Putamen (tissue), 1 donor: Measurements from ENCODE around the gene SULT2B1.
"Not testable (repeated sequence)": the region's sequence is repeated elsewhere in the genome, so short reads cannot be mapped to it uniquely, and the experiment has no call there.

Experiments used
- DNase-seq: peaks from one replicate; pipeline ENCODE4 v3.0.0-alpha.2; 2016; ENCODE audit warnings: low spot score

The SULT2B1 gene

DNA sequence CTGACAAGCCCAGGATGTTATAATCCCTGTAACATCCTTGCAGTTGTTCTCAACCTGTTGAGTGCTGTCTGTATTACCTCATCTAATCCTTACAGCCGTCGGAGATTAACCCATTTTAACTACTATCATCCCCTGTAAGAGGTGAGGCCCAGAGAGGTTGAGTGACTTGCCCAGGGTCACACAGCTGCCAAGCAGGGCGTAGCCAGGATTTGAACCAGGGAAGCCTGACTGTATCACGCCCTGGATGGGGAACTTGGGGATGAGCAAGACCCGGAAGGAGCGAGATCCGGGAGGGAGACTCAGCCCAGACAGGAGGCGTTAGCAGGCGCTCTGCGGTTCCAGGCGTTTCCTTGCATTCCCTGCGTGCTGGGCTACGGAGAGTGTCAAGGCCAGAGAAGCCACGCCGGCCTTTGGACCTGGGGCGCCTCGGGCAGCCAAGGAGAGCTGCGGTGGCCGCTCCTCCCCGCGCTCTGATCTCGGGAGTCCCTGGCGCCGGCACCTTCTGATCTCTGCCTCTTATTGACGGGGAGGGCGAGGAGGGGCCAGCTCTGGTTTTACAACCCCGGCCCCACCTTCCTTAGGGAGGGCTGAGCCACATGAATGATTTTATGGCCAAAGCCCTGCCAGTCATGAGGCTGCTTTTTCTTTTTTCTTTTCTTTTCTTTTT is 6.2 kb downstream of the SULT2B1 start:
- no peak for DNase-seq

DNA sequence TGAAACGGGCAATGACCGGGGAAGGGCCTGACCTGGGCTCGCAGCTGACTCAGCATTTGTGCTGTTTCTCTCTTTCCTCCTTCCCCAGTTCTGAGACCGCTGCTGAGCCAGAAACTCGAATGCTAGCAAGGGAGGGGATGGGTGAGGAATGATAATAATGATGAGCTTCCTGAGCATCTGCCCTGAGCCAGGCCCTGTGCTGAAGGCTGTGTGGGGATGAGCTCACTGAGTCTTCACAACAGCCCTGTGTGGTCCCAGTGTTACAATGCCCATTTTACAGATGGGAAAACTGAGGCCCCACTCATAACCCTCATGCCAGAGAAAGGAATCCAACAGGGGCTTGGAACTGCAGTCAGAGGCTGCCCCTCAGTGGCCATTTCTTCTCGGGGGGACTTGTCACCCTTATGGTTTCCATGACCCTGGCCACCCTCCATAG is 8.1 kb downstream of the SULT2B1 start:
- DNase-seq = no peak

DNA sequence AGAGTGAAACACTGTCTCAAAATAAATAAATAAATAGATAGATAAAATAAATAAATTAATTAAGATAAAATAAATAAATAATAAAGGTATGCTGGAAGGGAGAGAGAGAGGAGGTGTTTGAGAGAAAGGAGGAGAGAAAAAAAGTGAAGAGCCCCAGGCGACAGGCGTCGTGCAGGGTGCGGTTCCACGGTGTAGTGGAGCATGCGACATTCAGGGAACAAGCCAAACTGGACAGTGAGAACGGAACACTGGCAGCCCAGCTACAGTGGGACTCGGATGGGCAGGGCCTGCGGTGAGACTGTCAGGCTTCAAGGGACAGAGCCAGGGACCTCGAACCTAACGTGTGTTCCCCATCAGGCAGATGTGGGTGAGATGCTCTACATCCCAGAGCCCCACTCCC is 9.4 kb downstream of the SULT2B1 start:
- DNase-seq = no peak

DNA sequence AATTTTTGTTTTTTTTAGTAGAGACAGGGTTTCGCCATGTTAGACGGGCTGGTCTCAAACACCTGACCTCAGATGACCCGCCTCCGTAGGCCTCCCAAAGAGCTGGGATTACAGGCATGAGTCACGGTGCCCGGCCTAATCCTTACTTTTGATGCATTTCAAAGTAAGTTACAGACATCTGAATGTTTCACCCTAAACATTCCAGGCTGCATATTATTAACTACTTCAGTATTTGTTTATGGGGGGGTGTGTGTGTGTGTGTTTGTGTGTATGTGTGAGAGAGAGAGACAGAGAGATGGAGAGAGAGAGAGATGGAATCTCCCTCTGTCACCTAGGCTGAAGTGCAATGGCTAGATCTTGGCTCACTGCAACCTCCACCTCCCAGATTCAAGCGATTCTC is 13.1 kb downstream of the SULT2B1 start:
- no peak for DNase-seq

DNA sequence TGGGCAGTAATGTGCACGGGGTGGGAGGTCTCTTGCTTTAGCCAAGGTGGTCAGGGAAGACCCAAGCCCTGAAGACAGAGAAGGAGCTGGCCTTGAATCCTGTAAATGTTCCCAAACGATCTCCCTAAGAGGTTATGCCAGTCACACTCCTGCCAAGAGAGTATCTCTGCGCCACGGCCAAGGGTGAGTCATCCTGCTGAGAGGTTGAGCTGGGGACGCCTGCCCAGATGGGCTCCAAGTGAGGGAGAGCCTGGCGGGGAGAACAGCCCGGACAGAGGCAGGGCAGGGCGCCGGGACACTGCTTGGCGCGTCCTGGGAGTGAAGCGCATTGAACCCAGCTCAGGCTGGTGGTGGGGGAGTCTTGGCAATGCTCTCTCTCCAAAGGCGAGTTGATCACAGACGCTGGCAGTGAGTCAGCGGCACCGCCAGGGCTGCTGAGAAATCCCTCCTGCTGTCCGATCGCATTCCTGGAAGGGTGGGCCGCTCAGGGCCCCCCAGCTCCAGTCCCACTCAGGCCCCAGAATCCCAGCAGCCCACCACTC is 16.4 kb downstream of the SULT2B1 start:
- DNase-seq = peak; percentile 6

DNA sequence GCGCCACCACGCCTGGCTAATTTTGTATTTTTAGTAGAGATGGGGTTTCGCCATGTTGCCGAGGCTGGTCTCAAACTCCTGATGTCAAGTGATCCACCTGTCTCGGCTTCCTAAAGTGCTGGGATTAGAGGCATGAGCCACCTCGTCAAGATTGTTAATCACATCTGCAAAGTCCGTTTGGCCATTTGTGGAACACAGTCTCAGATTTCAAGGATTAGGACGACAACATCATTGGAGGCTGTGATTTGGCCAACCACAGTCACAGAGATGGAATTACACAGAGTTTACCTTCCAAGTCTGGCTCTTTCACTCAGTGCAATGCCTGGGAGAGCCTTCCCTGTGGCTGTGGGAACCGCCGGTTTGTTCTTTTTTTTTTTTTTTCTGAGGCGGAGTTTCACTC is 17.8 kb downstream of the SULT2B1 start:
- DNase-seq = no peak

DNA sequence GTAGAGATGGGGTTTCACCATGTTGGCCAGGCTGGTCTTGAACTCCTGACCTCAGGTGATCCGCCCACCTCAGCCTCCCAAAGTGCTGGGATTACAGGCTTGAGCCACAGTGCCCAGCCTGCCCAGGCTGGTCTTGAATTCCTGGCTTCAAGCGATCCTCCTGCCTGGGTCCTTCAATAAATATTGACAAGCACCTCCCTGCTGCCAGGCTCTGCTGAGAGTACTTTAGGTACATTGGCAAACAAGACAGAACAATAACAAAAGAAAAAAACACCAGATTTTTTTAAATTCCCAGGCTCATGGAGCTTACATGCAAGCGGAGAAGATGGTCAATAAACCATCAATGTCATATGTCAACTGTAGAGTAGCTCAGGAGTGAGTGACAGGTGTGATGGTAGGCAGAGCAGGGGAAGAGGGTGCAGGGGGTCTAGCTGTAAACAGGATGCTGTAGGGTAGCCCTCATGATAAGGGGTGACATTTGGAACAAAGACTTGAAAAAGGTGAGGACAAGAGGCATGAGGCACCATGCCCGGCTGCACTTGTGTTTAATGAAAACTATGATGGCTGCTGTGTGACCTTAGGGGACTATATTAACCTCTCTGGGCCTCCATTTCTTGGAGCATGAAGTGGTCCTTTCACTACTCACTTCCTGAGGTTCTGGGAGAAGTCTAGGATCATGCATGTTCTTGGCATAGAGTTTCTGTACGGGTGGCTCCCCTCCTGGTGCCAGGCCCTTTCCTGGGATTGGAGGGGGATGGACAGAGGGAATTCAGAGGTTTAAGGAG is 19.6 kb downstream of the SULT2B1 start:
- DNase-seq = no peak

DNA sequence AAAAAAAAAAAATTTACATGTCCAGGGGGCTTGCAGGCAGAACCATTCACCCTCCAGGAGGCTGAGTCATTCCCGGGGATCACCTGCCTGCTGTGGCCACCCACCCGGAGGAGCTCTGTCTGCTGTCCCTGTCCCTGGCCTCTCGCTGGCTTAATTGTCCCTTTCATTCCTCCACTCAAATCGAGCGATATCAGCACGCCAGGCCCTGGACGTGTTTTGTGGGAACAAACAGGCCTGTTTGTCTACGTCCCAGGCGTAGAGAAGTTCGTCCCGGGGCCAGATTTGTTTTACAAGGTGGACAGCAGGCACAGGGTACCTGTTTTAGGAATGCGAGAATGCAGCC is 21.2 kb downstream of the SULT2B1 start:
- no peak for DNase-seq

DNA sequence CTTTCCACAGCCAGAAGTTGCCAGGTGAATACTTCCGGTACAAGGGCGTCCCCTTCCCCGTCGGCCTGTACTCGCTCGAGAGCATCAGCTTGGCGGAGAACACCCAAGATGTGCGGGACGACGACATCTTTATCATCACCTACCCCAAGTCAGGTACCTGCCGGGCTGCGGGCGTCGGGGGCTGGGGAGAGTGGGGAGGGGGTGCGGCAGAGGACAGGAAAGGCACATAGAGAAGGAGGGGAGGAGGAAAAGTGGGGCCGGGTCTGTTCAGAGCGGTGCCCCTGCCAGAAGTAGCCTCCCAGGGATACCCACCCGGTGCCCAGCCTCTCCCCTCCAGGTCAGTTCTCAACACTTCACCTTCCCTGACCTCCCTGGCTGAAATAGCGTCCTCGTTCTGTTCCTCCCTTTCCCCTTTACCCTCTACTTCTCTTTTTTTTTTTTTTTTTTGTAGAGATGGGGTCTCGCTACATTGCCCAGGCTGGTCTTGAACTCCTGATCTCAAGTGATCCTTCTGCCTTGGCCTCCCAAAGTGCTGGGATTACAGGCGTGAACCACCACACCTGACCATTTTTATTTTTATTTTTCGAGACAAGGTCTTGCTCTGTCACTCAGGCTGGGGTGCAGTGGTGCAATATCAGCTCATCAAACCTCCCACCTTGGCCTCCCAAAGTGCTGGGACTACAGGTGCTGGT is 24.1 kb downstream of the SULT2B1 start:
- no peak for DNase-seq

DNA sequence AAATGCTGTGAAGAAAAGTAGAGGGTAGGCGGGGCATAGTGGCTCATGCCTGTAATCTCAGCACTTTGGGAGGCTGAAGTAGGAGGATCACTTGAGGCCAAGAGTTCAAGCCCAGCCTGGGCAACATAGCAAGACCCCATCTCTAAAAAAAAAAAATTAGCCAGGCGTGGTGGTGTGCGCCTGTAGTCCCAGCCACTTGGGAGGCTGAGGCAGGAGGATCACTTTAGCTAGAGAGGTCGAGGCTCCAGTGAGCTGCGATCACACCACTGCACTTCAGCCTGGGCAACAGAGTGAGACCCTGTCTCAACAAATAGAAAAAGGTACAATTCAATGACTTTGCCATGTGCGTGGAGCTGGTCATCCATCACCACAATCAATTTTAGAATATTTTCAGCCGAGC is 25.9 kb downstream of the SULT2B1 start:
- not testable (repeated sequence) for DNase-seq

DNA sequence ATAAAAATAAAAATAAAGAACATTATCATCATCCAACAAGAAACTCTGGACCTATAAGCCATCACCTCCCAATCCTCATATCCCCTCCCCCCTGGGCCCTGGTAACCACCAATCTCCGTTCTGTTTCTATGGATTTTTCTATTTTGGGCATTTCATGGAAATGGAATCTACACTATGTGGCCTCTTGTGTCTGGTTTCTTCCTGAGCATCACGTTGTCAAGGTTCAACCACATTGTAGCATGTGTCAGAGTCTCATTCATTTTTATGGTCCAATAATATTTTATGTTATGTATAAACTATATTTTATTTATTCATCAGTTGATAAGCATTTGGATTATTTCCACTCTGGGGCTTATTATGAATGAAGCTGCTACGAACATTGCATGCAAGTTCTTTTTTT is 26.9 kb downstream of the SULT2B1 start:
- DNase-seq = no peak

DNA sequence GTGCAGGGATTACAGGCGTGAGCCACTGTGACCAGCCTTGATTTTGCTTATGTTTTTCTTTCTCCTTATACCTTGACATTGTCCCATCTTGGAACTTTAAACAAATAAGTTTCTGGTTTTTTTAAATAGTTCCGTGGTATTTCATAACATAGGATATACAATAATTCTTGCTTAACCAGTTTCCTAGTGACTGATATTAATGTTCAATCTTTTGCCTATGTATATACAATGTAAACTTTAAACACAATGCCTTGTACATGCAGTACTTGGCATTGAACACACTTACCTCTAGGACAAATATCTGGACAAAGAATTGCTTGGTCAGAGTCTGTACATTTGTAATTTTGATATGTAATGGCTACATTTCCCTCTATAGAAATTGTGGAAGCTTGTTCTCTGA is 30.2 kb downstream of the SULT2B1 start:
- DNase-seq = no peak

DNA sequence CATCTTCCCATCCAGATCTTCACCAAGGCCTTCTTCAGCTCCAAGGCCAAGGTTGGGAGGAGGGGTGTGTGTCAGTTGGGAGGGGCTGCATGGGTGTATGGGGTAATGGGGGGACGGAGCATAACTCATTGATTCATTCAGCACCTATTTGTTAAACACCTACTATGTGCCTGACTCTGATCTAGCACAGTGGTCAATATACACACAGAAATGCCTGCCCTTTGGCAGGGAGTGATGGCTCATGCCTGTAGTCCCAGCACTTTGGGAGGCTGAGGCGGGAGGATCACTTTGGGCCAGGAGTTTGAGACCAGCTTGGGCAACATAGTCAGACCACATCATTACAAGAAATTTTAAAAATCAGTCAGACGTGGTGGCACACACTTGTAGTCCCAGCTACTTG is 35.4 kb downstream of the SULT2B1 start:
- DNase-seq = no peak

DNA sequence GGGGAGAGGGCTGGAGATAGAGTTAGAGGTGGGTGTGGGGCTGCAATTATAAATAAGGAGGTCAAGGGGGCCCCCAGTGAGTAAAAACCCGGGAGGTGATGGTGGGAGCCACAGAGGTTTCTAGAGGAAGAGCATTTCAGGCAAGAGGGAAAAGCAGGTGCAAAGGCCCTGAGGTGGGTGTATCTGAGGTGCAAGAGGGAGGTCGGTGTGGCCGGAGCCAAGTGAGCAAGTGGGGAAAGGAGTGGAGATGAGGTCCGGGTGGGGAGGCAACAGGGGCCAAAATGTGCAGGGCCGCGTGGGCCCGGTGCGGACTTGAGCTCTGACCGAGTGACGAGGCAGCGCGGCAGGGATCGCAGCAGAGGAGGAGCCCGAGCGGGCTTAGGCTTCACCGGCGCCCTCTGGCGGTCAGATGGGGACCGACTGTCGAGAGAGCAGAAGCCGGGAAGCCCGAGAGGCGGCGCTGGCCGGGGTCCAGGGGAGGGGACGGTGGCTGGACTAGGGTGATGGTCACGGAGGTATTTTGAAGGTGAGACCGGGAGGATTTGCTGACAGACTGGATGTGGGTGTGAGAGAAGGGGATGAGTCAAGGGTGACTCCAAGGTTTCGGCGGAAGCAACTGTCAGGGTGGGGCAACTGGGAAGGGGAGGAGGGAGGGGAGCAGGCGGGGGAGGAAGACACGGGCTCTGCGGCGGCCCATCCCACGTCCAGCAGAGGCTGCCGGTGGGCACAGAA is 36.9 kb downstream of the SULT2B1 start:
- DNase-seq = peak; percentile 63

DNA sequence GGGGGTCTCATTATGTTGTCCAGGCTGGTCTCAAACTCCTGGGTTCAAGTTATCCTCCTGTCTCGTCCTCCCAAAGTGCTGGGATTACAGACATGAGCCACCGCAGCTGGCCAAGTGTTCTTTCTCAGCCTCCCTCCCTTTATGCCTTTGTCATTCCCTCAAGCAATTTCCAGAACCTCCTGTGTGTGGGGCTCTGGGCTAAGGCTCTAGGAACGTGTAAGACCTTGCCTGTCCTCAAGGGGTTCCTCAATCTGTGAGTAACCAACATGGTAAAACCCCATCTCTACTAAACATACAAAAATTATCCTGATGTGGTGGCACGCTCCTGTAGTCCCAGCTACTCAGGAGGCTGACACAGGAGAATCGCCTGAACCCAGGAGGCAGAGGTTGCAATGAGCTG is 39.0 kb downstream of the SULT2B1 start:
- no peak for DNase-seq

DNA sequence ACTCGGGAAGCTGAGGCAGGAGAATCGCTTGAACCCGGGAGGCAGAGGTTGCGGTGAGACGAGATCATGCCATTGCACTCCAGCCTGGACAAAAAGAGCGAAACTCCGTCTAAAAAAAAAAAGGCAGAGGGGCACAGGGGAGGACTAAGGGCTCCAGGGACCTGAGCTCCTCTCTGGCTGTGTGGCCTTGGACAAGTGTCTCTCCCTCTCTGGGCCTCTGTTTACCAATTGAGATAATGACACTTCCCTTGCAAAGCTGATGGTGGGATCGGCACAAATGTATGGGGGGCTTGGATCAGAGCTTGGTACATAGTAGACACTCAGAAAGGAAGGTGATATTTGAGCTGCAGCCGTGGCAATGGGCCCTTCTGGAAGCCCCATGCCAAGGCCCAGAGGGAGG is 43.2 kb downstream of the SULT2B1 start:
- DNase-seq = no peak

DNA sequence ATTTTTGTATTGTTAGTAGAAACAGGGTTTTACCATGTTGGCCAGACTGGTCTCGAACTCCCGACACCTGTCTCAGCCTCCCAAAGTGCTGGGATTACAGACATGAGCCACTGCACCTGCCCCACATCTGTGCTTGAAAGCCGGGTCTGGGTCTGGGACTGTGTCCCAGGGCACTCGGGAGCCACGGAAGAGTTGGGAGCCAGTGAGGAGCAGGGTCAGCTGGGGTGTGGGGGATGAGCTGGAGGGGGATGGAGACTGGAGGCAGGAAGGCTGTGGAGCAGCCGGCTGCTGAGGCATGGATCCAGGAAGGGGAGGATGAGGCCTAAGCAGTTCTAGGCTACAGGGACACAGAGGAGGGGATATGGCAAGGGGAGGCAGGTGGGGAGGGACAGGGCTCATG is 43.9 kb downstream of the SULT2B1 start:
- DNase-seq = no peak

DNA sequence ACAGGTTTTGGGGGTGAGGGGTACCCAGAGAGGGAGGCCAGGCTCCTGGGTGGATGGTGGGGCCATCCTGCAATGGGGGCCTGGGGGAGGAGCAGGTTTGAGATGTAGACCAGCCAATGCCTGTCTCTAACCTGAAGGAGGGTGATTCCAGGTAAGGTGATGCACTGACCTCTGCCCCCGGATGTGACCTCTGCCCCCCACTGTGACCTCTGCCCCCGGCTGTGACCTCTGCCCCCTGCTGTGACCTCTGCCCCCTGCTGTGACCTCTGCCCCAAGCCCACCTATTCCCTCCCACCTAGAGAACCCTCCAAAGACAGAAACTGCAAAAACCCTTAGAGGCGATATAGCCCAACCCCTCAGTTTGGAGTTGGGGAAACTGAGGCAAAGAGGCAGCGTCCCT is 44.3 kb downstream of the SULT2B1 start:
- no peak for DNase-seq

DNA sequence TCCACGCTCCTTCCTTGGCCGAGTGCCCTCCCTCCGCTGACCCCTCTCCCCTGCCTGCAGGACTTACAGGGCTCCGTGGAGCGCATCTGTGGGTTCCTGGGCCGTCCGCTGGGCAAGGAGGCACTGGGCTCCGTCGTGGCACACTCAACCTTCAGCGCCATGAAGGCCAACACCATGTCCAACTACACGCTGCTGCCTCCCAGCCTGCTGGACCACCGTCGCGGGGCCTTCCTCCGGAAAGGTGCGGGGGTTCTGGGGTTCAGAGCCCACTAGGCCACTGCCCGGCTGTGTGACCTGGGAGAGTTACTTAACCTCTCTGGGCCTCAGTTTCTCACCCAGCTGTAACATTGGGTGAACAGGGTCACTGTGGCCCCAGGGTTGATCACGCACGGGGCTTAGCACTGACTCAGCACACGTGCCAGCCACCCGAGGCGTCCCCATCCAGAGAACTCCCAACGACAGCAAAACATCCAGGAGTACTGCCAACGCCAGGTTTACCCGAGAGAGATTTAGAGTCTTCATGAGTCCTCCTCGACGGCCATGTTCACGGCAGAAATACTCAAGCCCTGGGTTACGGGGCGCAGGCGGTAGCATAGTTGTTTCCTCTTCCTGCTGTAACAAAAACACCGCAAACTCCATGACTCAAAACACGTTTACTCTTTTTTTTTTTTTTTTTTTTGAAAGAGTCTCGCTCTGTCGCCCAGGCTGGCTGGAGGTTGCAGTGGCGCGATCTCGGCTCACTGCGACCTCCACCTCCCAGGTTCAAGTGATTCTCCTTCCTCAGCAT is 44.9 kb downstream of the SULT2B1 start:
- DNase-seq = no peak

DNA sequence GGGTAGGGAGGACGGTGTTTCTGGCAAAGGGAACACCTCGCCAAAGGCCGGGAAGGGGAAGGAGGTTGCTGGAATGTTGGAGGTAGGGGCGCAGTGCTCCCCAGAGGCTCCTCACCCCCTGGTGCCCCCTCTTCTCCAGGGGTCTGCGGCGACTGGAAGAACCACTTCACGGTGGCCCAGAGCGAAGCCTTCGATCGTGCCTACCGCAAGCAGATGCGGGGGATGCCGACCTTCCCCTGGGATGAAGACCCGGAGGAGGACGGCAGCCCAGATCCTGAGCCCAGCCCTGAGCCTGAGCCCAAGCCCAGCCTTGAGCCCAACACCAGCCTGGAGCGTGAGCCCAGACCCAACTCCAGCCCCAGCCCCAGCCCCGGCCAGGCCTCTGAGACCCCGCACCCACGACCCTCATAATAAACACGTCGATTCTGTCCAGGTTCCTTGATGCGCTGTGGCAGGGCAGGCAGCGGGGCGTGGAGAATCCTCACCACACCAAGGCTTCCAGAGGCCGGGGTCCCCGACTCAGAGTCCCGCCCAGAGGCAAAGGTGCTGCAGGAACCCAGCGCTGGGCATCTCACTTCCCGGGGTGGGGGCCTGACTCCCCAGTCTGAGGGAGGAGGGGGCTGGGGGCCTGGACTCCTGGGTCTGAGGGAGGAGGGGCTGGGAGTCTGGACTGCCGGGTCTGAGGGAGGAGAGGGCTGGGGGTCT is 47.2 kb downstream of the SULT2B1 start:
- DNase-seq = no peak
